HG02571 (cell line): ENCODE measurements around the gene DRC1.
"Not testable (repeated sequence)": the region's sequence is repeated elsewhere in the genome, so short reads cannot be mapped to it uniquely, and the experiment has no call there.

Experiments used
- ATAC-seq: cut with Tn5 transposase; IDR thresholded peaks from one replicate; pipeline ENCODE4 v1.9.1; 2021; ENCODE audit warnings: mild to moderate bottlenecking, moderate library complexity; ENCODE audit not compliant: unreplicated experiment

Gene DRC1

GRCh38 chr2:26462100-26462499, 60.4 kb downstream of the DRC1 start:
- ATAC-seq, result no peak

GRCh38 chr2:26462511-26463243, 61.0 kb downstream of the DRC1 start:
- no peak for ATAC-seq

- ATAC-seq, result no peak
Observed at GRCh38 chr2:26463244-26464192, 61.8 kb downstream of the DRC1 start.

- ATAC-seq, result no peak
Observed at GRCh38 chr2:26464390-26465265, 62.9 kb downstream of the DRC1 start.

GRCh38 chr2:26465266-26465925, 63.7 kb downstream of the DRC1 start:
- no peak for ATAC-seq

GRCh38 chr2:26465981-26466471, 64.3 kb downstream of the DRC1 start:
- no peak for ATAC-seq

GRCh38 chr2:26466662-26467310, 65.1 kb downstream of the DRC1 start:
- ATAC-seq, result no peak

- ATAC-seq, result not testable (repeated sequence)
Observed at GRCh38 chr2:26468544-26468943, 66.8 kb downstream of the DRC1 start.

- ATAC-seq, result no peak
Observed at GRCh38 chr2:26469092-26469710, 67.5 kb downstream of the DRC1 start.

- no peak for ATAC-seq
Observed at GRCh38 chr2:26469955-26470354, 68.2 kb downstream of the DRC1 start.

- ATAC-seq, result no peak
Observed at GRCh38 chr2:26470601-26471260, 69.0 kb downstream of the DRC1 start.

GRCh38 chr2:26471289-26471688, 69.6 kb downstream of the DRC1 start:
- ATAC-seq, result no peak

- ATAC-seq, result no peak
Observed at GRCh38 chr2:26471766-26472706, 70.3 kb downstream of the DRC1 start.

GRCh38 chr2:26472821-26473655, 71.3 kb downstream of the DRC1 start:
- ATAC-seq, result no peak

GRCh38 chr2:26473796-26474195, 72.1 kb downstream of the DRC1 start:
- no peak for ATAC-seq

GRCh38 chr2:26474261-26474785, 72.6 kb downstream of the DRC1 start:
- no peak for ATAC-seq

- ATAC-seq, result no peak
Observed at GRCh38 chr2:26475037-26475436, 73.3 kb downstream of the DRC1 start.
